Stomach (tissue), 9 donors: ENCODE data around the gene RNF208. TPM values are rescaled to one million over a fixed set of nuclear protein-coding genes. Genes with fewer than 3 reads are reported as not detected.
"Not testable (repeated sequence)": the region's sequence is repeated elsewhere in the genome, so short reads cannot be mapped to it uniquely, and the experiment has no call there.

Source experiments
- DNase-seq, 2 donors: peaks; one replicate each; pipeline versions ENCODE4 v3.0.0 to v3.0.0-alpha.2; 2013 to 2019
- H3K27ac ChIP-seq, 5 donors: fragments of 200-600 bp in 4 of 5; sonication (generic) in 4 of 5; one replicate each; pipeline ENCODE4 v1.5.1; 2013 to 2019; ENCODE audit warnings: mild to moderate bottlenecking in 1 of 5, moderate library complexity in 1 of 5
- H3K27me3 ChIP-seq, 3 donors: fragments of 200-600 bp; sonication (generic); one replicate each; pipeline ENCODE4 v1.5.1; 2017 to 2019; ENCODE audit warnings: mixed run types in 1 of 3
- H3K36me3 ChIP-seq, 4 donors: fragments of 200-600 bp; sonication (generic); 1 replicate in 3 of 4; 2 replicates in 1 of 4; pipeline ENCODE4 v1.5.1; 2016 to 2019
- H3K4me1 ChIP-seq, 4 donors: fragments of 200-600 bp; sonication (generic); one replicate each; pipeline ENCODE4 v1.5.1; 2016 to 2019
- H3K4me3 ChIP-seq, 4 donors: fragments of 200-600 bp; sonication (generic) in 3 of 4; one replicate each; pipeline ENCODE4 v1.5.1; 2016 to 2019; ENCODE audit warnings: mild to moderate bottlenecking in 1 of 4
- H3K9me3 ChIP-seq, 4 donors: fragments of 200-600 bp; sonication (generic); one replicate each; pipeline ENCODE4 v1.5.1; 2016 to 2019
- CTCF ChIP-seq, 7 experiments: fragments of 450-650 bp in 4 of 7; fragments of 200-600 bp in 3 of 7; sonication (generic) in 3 of 7; IDR thresholded peaks; one replicate each; pipeline ENCODE4 v1.5.1; 2016 to 2019; ENCODE audit warnings: antibody characterized with exemption in 7 of 7, control low read depth in 2 of 7, mild to moderate bottlenecking in 1 of 7
- EP300 ChIP-seq: sonication (generic); formaldehyde crosslinking; IDR thresholded peaks from one replicate; pipeline ENCODE4 v1.6.1; 2017; ENCODE audit warnings: antibody characterized with exemption
- POLR2A ChIP-seq, 4 donors: fragments of 450-650 bp; IDR thresholded peaks; one replicate each; pipeline ENCODE4 v1.6.1; 2016; ENCODE audit warnings: antibody characterized with exemption in 4 of 4, control low read depth in 2 of 4, mild to moderate bottlenecking in 1 of 4, moderate library complexity in 1 of 4
- POLR2AphosphoS5 ChIP-seq, 3 donors: sonication (generic); formaldehyde crosslinking; IDR thresholded peaks; one replicate each; pipeline ENCODE4 v1.6.1; 2016; ENCODE audit warnings: antibody characterized with exemption in 3 of 3
- WGBS, 5 donors: extraction: QIAGEN DNeasy Blood & Tissue Kit in 3 of 5; methylation state at CpG; one replicate each; pipeline versions ENCODE4 v1.1.5 to v1.1.7; 2013 to 2018; 5-methylcytosine and 5-hydroxymethylcytosine counted together
- intact Hi-C: fragments of 100-400 bp; cut with DNase I; formaldehyde crosslinking; loops from one replicate; pipeline ENCODE4 v1.15.1; 2023; ENCODE audit warnings: low total_unique reads
- polyA plus RNA-seq, 3 donors: library from polyadenylated mRNA; stranded (reverse); fragments of 200-250 nt; gene quantifications; one replicate each; pipeline ENCODE4 v1.2.3, GENCODE V29; 2013
- total RNA-seq, 5 donors: library from RNA; depleted of rRNA; stranded (reverse); fragments of >200 nt; gene quantifications; one replicate each; pipeline versions ENCODE4 v1.1.0 to v1.2.3, GENCODE V29; 2014 to 2016
- donor health status: healthy with polysubstance abuse.
- donor health status: Bipolar disorder and iron deficiency.
- donor health status: healthy.

The RNF208 gene
- total and polyA plus RNA-seq, 8 donors = 0.45 to 18.7 (median 11.8) TPM; not detected in 1

GRCh38 chr9:137262909-137263285, 40.9 kb upstream of the RNF208 start:
- DNase-seq = no peak

GRCh38 chr9:137262173-137262908, 40.3 kb upstream of the RNF208 start:
- H3K27me3 ChIP-seq, H3K27ac ChIP-seq, H3K9me3 ChIP-seq, intact Hi-C loops, H3K4me3 ChIP-seq: not testable (repeated sequence)
- Histone ChIP-seq H3K4me1 (peaks cover 0 to 28% (median 13%) of the 10 kb centered on the region in 4 donors), H3K36me3 (peaks cover 32 to 68% (median 62%) of the 10 kb centered on the region in 4 donors)
- TF ChIP-seq CTCF (IDR thresholded peaks at IDR 0.05) = peak in 5 of 7 experiments; percentile 12 to 56 (median 51)
- peak; percentile 50 to 60 for DNase-seq
- 19 to 34% (median 28%) methylated on average over 14 to 15 of the region's 15 CpGs for WGBS, 5 donors

More at GRCh38 chr9:137262909-137263285, 40.9 kb upstream of the RNF208 start:
- H3K4me1 ChIP-seq = peaks cover 2 to 28% (median 17%) of the 10 kb centered on the region in 4 donors
- peaks cover 36 to 69% (median 66%) of the 10 kb centered on the region in 4 donors for H3K36me3 ChIP-seq
- intact Hi-C loops = no loop called here
- H3K27ac ChIP-seq = no peak overlapping the region
- TF ChIP-seq POLR2A (IDR thresholded peaks at IDR 0.05) (no peak), POLR2AphosphoS5 (IDR thresholded peaks at IDR 0.05) (no peak), EP300 (no peak), CTCF (IDR thresholded peaks at IDR 0.05) (no peak)
- 88 to 92% (median 90%) methylated on average over 24 of the region's 24 CpGs for WGBS, 5 donors
- H3K4me3 ChIP-seq = no peak overlapping the region
- no peaks in the 10 kb centered on the region for H3K9me3 ChIP-seq
- H3K27me3 ChIP-seq = no peaks in the 10 kb centered on the region

- intact Hi-C loops = no loop called here
- DNase-seq = no peak
- TF ChIP-seq EP300 = no peak
- TF ChIP-seq CTCF (IDR thresholded peaks at IDR 0.05) = no peak
- no peak for TF ChIP-seq POLR2AphosphoS5 (IDR thresholded peaks at IDR 0.05)
- no peak for TF ChIP-seq POLR2A (IDR thresholded peaks at IDR 0.05)
- WGBS, 5 donors = 87 to 91% (median 89%) methylated on average over 15 of the region's 15 CpGs
- H3K9me3 ChIP-seq = no peaks in the 10 kb centered on the region
- no peak overlapping the region for H3K27ac ChIP-seq
- H3K36me3 ChIP-seq = peaks cover 4 to 32% (median 26%) of the 10 kb centered on the region in 4 donors
- peak overlapping the region in 2 of 4 donors; percentile 97 to 100 for H3K4me3 ChIP-seq
- peaks cover 22 to 54% (median 39%) of the 10 kb centered on the region in 4 donors for H3K4me1 ChIP-seq
- H3K27me3 ChIP-seq = no peaks in the 10 kb centered on the region
Measured at GRCh38 chr9:137256856-137257255, 34.8 kb upstream of the RNF208 start.

GRCh38 chr9:137256362-137256761, 34.3 kb upstream of the RNF208 start:
- peaks cover 4 to 32% (median 26%) of the 10 kb centered on the region in 4 donors for H3K36me3 ChIP-seq
- DNase-seq = no peak
- H3K27me3 ChIP-seq = no peaks in the 10 kb centered on the region
- TF ChIP-seq CTCF (IDR thresholded peaks at IDR 0.05) (no peak), EP300 (no peak), POLR2A (IDR thresholded peaks at IDR 0.05) (no peak), POLR2AphosphoS5 (IDR thresholded peaks at IDR 0.05) (no peak)
- H3K9me3 ChIP-seq = no peaks in the 10 kb centered on the region
- WGBS, 5 donors = 71 to 87% (median 76%) methylated on average over 15 of the region's 15 CpGs
- intact Hi-C loops = no loop called here
- peak overlapping the region; percentile 94 to 100 (median 98) for H3K4me3 ChIP-seq
- no peak overlapping the region for H3K27ac ChIP-seq
- H3K4me1 ChIP-seq = peaks cover 22 to 51% (median 38%) of the 10 kb centered on the region in 4 donors
